Activated naive CD8-positive, alpha-beta T cell treated with anti-CD3 and anti-CD28 coated beads, Interleukin-2, amount 50 U/mL, for 16 hours (primary cell): ENCODE results near the gene LRP8.

Source experiments
- DNase-seq: peaks from one replicate; pipeline ENCODE4 v3.0.0-alpha.2; 2020; ENCODE audit warnings: low read depth, low spot score

The LRP8 gene

GRCh38 chr1:53340660-53341520 is 13.0 kb upstream of the LRP8 start:
- no peak for DNase-seq

- DNase-seq: no peak
Measured at GRCh38 chr1:53339736-53340635, 12.1 kb upstream of the LRP8 start.

- DNase-seq: no peak
Measured at GRCh38 chr1:53338423-53338822, 10.6 kb upstream of the LRP8 start.

GRCh38 chr1:53337499-53337898 is 9.6 kb upstream of the LRP8 start:
- DNase-seq: no peak

GRCh38 chr1:53336146-53336545 is 8.3 kb upstream of the LRP8 start:
- no peak for DNase-seq

- DNase-seq: no peak
Measured at GRCh38 chr1:53335661-53336060, 7.8 kb upstream of the LRP8 start.

- no peak for DNase-seq
Measured at GRCh38 chr1:53334781-53335180, 6.9 kb upstream of the LRP8 start.

- no peak for DNase-seq
Measured at GRCh38 chr1:53334312-53334711, 6.4 kb upstream of the LRP8 start.

- no peak for DNase-seq
Measured at GRCh38 chr1:53332833-53333232, 5.0 kb upstream of the LRP8 start.

- no peak for DNase-seq
Measured at GRCh38 chr1:53332186-53332564, 4.3 kb upstream of the LRP8 start.

- no peak for DNase-seq
Measured at GRCh38 chr1:53331446-53332185, 3.7 kb upstream of the LRP8 start.

GRCh38 chr1:53330819-53331218 is 2.9 kb upstream of the LRP8 start:
- no peak for DNase-seq

- DNase-seq: no peak
Measured at GRCh38 chr1:53328541-53329499, 950 bp upstream of the LRP8 start.

GRCh38 chr1:53327182-53327913 is 522 bp downstream of the LRP8 start:
- peak; percentile 26 for DNase-seq

- DNase-seq: peak; percentile 17
Measured at GRCh38 chr1:53326598-53327181, 1.2 kb downstream of the LRP8 start.

- DNase-seq: peak; percentile 94
Measured at GRCh38 chr1:53326088-53326597, 1.7 kb downstream of the LRP8 start.

- DNase-seq: no peak
Measured at GRCh38 chr1:53325326-53326087, 2.4 kb downstream of the LRP8 start.

GRCh38 chr1:53324728-53325297 is 3.1 kb downstream of the LRP8 start:
- no peak for DNase-seq
